B cell (primary cell): Measurements from ENCODE around the gene CTDSPL.

Experiments used
- CTCF ChIP-seq: fragments of 200-600 bp; IDR thresholded peaks from one replicate; pipeline ENCODE4 v1.8.0; 2022; ENCODE audit warnings: antibody characterized with exemption, mild to moderate bottlenecking
- EZH2 ChIP-seq: IDR thresholded peaks from 2 replicates; pipeline ENCODE4 v1.6.1; 2012; ENCODE audit warnings: borderline replicate concordance, low read depth, mild to moderate bottlenecking, moderate library complexity, low read length; ENCODE audit not compliant: insufficient read depth, poor library complexity, severe bottlenecking

DNA sequence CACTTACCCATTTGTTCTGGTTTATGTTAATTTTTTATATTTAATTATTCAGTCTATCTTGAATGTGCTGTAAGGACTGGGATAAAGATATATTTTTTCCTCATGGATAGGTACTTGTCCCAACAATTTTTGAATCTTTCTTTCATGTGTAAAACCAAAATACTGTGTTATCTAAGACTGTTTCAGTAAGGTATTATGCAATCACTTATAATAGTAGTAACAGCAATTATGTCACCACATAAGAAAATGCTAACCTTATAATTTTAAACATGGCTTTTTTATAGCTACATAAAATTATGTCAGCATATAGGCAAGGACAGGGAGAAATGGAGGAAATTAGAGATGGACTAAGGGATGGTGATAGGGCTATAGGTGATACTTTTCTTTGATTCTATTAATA is 2.9 kb upstream of the CTDSPL start:
- TF ChIP-seq CTCF (no peak), EZH2 (no peak)
